ENCODE data around the gene GLOD4.

GLOD4 gene

DNA sequence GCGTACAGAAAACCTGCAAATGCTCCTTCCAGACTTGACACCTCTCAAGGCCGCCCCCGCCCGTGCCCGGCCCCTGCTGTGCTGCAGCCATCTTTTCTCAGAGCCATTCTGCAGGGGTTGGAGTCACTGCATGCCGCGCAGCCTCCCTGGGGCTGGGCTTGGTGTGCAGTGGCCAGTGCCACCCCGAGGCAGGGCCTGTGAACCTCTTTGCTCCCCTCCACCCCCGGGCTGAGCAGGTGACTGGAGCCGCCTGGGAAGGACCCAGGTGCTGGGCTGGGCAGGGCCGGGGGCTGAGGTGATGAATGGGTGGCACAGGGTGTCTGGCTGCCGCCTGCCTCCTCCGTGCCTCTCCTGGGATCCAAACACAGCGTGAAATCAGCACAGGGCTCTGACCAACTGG, 20.4 kb upstream of the GLOD4 start:
- in situ Hi-C loops (cut with MboI; ENCODE audit: low pct_unique_long_range_greater_than_20kb, low sequenced_read_pairs, unreplicated experiment) = no loop called here
- TF ChIP-seq, protein P1, sequence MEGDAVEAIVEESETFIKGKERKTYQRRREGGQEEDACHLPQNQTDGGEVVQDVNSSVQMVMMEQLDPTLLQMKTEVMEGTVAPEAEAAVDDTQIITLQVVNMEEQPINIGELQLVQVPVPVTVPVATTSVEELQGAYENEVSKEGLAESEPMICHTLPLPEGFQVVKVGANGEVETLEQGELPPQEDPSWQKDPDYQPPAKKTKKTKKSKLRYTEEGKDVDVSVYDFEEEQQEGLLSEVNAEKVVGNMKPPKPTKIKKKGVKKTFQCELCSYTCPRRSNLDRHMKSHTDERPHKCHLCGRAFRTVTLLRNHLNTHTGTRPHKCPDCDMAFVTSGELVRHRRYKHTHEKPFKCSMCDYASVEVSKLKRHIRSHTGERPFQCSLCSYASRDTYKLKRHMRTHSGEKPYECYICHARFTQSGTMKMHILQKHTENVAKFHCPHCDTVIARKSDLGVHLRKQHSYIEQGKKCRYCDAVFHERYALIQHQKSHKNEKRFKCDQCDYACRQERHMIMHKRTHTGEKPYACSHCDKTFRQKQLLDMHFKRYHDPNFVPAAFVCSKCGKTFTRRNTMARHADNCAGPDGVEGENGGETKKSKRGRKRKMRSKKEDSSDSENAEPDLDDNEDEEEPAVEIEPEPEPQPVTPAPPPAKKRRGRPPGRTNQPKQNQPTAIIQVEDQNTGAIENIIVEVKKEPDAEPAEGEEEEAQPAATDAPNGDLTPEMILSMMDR (IDR thresholded peaks at IDR 0.05; ENCODE audit: extremely low read depth, insufficient read depth, missing control alignments) = no peak
- DNase-seq (ENCODE audit: low spot score) = no peak

DNA sequence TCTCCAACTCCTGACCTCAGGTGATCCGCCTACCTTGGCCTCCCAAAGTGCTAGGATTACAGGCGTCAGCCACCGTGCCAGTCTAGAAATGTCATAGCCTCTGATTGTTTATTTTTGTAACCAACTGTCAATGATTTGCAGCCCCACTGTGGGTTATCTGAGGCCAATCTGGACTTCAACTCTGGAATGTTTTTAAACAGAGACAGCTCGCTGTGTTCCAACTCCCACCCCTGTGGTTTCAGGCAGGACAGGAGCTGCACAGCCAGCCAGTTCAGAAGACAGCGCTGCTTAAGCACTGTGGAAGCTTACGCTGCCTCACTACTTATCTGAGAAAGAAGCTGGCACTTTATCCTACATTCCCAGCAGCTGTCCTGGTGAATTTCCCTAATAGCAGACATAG, 19.6 kb upstream of the GLOD4 start:
- no peak for DNase-seq (ENCODE audit: low spot score)
- in situ Hi-C loops (cut with MboI; ENCODE audit: low pct_unique_long_range_greater_than_20kb, low sequenced_read_pairs, unreplicated experiment) = no loop called here
- TF ChIP-seq, protein P1 (IDR thresholded peaks at IDR 0.05; ENCODE audit: extremely low read depth, insufficient read depth, missing control alignments) = no peak

DNA sequence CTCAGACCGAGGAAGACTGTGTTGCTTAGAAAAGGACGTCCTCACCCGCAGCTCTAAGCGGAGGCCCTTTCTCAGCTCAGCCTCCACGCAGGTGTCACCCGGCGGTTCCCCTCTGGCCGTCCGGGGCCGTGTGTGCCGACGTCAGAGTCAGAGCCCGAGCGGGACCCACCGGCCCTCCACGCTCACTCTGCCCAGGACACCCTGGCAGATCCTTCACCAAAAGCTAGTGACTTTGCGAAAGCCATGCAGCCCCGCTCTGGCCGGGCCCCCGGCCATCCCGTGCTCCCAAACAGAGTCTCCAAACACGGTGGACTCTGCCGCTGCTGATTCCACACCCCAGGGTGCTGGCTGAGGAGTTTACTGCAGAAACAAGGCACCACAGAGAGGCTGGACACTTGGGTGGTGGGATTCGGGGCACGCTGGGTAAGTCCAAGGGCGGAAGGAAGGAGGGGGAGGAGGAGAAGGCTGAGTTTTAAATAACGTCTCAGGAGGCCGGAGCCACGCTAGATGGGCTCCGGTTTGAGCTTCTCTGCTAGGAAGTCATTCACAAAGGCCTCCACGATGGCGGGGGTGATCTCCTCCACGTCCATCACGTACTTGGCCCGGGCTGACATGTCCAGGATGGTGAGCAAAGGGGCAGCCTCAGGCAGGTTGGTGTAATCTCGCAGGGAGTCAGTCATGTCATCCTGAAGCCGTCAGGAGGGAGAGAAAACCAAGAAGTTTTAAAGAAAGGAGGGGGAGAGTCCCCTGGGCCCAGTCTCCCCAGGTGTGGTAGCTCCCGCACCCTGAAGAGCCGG, 18.6 kb upstream of the GLOD4 start:
- in situ Hi-C loops (cut with MboI; ENCODE audit: low pct_unique_long_range_greater_than_20kb, low sequenced_read_pairs, unreplicated experiment) = no loop called here
- no peak for DNase-seq (ENCODE audit: low spot score)
- TF ChIP-seq, protein P1 (IDR thresholded peaks at IDR 0.05; ENCODE audit: extremely low read depth, insufficient read depth, missing control alignments) = no peak

DNA sequence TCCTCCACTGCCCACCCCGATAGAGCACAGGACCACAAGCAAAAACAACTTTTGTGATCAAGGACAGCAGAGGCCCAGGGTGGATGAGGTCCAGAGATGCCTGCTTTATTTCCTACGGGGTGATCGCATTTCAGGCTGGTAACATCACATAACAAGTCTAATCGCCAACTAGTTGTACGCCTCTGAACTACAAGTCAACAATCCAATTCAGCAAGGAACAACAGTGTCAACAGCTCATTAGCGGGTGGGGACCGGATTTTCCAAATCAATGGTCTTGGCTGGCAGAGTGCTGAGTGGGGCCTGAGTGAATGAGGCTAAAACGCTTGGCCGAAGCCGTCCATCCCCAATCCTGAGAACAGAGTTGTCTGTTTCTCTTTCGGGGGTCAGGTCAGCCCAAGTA, 17.2 kb upstream of the GLOD4 start:
- TF ChIP-seq, protein P1 (IDR thresholded peaks at IDR 0.05; ENCODE audit: extremely low read depth, insufficient read depth, missing control alignments) = no peak
- DNase-seq (ENCODE audit: low spot score) = no peak
- in situ Hi-C loops (cut with MboI; ENCODE audit: low pct_unique_long_range_greater_than_20kb, low sequenced_read_pairs, unreplicated experiment) = no loop called here

DNA sequence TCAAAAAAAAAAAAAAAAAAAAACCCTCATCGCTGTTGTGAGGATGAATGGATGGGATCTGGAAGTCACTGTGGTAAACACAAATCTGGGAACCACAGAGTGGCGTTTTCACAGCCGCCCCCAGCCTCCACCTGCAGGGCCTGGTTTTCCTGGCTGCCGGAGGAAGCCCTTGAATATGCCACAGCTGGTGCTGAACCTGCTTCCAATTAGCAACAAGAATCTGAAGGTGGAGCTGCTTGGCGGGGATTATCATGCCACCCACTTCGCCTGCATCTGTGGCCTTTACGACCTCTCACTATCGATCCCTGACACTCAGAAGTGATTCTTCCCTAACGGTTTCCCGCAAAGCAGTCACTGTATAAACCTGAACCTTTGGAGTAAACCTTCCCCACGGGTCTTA, 16.2 kb upstream of the GLOD4 start:
- TF ChIP-seq, protein P1 (IDR thresholded peaks at IDR 0.05; ENCODE audit: extremely low read depth, insufficient read depth, missing control alignments) = no peak
- DNase-seq (ENCODE audit: low spot score) = no peak
- in situ Hi-C loops (cut with MboI; ENCODE audit: low pct_unique_long_range_greater_than_20kb, low sequenced_read_pairs, unreplicated experiment) = no loop called here

DNA sequence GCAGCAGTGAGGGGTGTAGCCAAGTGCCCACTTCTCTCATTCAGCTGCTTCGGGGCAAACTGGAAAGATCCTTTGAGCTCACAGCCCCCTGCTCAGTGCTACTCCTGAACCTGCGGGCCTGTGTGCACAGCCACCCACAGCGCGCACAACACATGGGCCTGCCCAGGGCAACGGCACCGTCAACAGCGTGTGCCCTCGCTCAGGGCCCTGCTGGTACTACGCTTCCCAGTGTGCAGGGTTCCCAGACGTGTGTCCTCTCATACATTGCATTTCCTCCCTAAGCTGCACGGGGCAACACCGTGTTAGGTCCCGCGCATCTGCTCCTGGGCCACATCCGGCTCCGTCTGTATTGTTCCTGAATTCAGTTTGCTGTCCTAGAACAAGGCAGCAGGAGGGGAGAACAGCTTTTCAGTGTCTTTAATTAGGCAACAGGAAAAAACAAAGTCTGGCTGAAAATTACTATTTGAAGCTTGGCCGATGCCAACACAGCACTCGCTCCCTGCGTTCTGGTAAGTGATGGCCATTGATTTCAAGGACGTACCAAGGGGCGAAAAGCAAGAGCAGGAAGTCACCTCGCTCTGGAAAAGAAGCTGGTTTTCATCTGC, 15.3 kb upstream of the GLOD4 start:
- TF ChIP-seq, protein P1 (IDR thresholded peaks at IDR 0.05; ENCODE audit: extremely low read depth, insufficient read depth, missing control alignments) = no peak
- in situ Hi-C loops (cut with MboI; ENCODE audit: low pct_unique_long_range_greater_than_20kb, low sequenced_read_pairs, unreplicated experiment) = no loop called here
- no peak for DNase-seq (ENCODE audit: low spot score)

Measured in GM13977 (cell line).